IgD-negative memory B cell (primary cell): ENCODE results near the gene MYO9B. TPM values are rescaled to one million over a fixed set of nuclear protein-coding genes. Genes with fewer than 3 reads are reported as not detected.

Experiments used
- H3K27ac Mint-ChIP-seq, 3 donors: one replicate each; pipeline ENCODE4 v1.8.0; 2020 to 2022; ENCODE audit warnings: mild to moderate bottlenecking in 3 of 3, mixed read lengths in 3 of 3, moderate library complexity in 1 of 3
- H3K27me3 Mint-ChIP-seq: one replicate; pipeline ENCODE4 v1.8.0; 2021; ENCODE audit warnings: mixed read lengths
- H3K36me3 Mint-ChIP-seq: one replicate; pipeline ENCODE4 v1.8.0; 2020; ENCODE audit warnings: mild to moderate bottlenecking, mixed read lengths
- H3K4me1 Mint-ChIP-seq, 3 donors: one replicate each; pipeline ENCODE4 v1.8.0; 2020 to 2022; ENCODE audit warnings: mixed read lengths in 3 of 3, mild to moderate bottlenecking in 1 of 3
- H3K4me3 Mint-ChIP-seq, 4 donors: one replicate each; pipeline ENCODE4 v1.8.0; 2020 to 2022; ENCODE audit warnings: mild to moderate bottlenecking in 4 of 4, mixed read lengths in 4 of 4, moderate library complexity in 3 of 4
- H3K9me3 Mint-ChIP-seq, 3 donors: one replicate each; pipeline ENCODE4 v1.8.0; 2020 to 2021; ENCODE audit warnings: mixed read lengths in 3 of 3, mild to moderate bottlenecking in 1 of 3
- polyA plus RNA-seq: library from polyadenylated mRNA; unstranded; fragments of 300-500 nt; fragmentation: Illumina TruSeq; gene quantifications from one replicate; pipeline ENCODE4 v1.2.3, GENCODE V29; 2021

MYO9B gene
- polyA plus RNA-seq, 1 donor from 2014 or later = 26.9 TPM

DNA sequence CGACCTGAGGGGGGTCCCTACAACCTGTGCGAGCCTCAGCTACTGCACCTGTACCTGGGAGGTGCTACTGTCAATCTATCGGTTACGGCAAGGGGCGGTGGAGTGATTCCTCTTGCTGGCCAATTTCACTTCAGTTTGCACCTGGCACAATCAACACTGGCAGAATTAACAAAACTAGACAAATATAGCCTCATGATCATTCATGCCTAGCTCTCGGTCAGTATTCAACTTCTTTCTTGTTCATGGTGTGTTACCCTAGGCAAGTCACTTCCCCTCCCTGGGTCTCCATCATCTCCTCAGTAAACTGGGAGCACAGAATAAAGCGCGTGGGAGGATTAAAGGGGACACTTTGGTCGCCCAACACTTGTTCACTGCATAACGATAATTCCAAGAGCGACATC, 943 bp upstream of the MYO9B start:
- Mint-ChIP-seq H3K9me3 (no peaks in the 10 kb centered on the region), H3K27ac (peak overlapping the region; percentile 96 to 98 (median 97)), H3K27me3 (no peaks in the 10 kb centered on the region), H3K4me1 (peaks cover 34 to 44% (median 40%) of the 10 kb centered on the region in 3 donors), H3K36me3 (peaks cover 6% of the 10 kb centered on the region), H3K4me3 (peak overlapping the region; percentile 93 to 99 (median 96))

DNA sequence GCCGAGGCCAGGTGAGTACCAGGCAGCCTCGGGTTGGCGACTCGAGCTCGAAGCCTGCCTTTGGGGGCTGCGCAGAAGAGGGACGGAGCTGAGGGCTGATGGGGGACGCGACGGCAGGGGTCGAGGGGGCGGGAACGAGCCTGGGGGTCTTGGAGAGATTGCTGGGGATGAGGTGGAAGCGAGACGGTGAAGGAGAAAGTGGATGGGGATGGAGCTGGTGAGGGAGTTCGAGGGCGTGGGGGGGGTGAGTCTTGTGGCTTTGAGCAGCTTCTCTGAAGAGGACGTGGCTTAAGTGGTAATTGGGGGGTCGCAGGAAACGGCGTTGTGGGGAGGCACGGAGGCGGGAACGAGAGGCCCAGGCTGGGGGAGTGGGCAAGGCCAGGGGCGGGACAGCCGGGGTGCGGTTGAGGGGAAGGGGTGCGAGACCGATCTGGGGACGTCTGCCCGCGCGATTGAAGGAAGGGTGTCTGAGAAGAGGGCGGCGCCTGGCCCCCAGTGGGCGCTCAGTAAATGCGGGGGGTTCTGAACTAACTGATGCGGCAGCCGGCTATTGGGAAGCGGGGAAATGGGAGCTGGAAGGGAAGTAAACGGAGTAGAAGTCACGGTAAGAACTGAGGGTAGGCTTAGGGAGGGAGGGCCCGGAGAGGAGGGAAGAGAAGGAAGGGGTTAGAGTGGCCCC, 426 bp downstream of the MYO9B start:
- Mint-ChIP-seq H3K36me3 (peaks cover 6% of the 10 kb centered on the region), H3K4me3 (peak overlapping the region; percentile 93 to 100 (median 96)), H3K4me1 (peaks cover 41 to 52% (median 42%) of the 10 kb centered on the region in 3 donors), H3K9me3 (no peaks in the 10 kb centered on the region), H3K27me3 (no peaks in the 10 kb centered on the region), H3K27ac (peak overlapping the region; percentile 94 to 97 (median 96))

DNA sequence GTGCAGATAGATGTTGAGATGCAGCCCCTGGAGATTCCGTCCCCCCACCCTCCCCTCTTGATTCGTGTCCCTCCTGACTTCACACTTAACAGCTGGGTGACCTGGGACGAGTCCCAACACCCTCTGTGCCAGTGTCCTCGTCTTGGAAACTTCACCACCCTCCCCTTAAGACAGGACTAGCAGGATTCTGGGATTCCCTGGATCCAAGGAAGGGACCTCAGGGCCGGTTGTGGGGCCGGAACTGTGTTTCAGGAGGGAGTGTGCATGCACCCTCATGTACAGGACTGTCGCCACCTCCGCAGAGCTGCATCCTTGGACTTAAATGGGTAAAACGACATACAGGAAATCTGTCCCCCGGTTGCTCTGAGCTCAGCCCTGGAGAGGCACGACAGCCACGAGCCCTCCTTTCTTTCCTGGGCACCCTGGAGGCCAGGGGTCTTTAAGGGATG, 990 bp downstream of the MYO9B start:
- Mint-ChIP-seq H3K36me3 (peaks cover 1% of the 10 kb centered on the region), H3K4me1 (peaks cover 41 to 54% (median 43%) of the 10 kb centered on the region in 3 donors), H3K9me3 (no peaks in the 10 kb centered on the region), H3K27me3 (no peaks in the 10 kb centered on the region), H3K4me3 (peak overlapping the region; percentile 93 to 100 (median 96)), H3K27ac (peak overlapping the region; percentile 94 to 97 (median 96))

DNA sequence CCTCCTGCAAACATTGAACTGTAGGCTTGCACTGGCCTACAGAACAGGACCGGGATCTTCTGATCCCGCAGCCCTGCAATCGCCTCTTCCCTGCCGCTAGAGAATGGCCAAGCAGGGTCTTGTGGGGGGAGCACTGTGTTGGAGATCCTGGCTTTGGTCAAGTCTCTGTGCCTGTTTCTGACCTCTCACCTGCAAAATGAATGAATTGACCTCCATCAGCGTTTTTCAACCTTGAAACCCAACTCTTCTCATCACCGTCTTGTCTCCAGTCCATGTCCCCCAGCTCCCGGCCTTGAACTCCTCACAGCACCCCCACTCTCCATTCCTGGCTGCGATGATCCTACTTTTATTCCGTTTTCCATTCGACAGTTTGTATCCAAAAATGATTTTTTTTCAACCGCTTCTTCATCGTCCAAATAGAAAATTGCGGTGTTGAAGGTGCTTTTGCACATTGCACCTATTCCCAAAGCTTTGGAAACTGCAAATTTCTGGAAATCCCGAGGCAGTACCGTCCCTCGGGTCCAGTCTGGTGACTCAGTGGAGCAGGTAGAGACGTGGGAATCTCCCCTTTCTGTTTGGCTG, 2.0 kb downstream of the MYO9B start:
- Mint-ChIP-seq H3K4me3 (peak overlapping the region; percentile 93 to 100 (median 96)), H3K4me1 (peaks cover 50 to 60% (median 52%) of the 10 kb centered on the region in 3 donors), H3K27me3 (no peaks in the 10 kb centered on the region), H3K36me3 (no peaks in the 10 kb centered on the region), H3K27ac (peak overlapping the region; percentile 76 to 97 (median 96)), H3K9me3 (no peaks in the 10 kb centered on the region)

DNA sequence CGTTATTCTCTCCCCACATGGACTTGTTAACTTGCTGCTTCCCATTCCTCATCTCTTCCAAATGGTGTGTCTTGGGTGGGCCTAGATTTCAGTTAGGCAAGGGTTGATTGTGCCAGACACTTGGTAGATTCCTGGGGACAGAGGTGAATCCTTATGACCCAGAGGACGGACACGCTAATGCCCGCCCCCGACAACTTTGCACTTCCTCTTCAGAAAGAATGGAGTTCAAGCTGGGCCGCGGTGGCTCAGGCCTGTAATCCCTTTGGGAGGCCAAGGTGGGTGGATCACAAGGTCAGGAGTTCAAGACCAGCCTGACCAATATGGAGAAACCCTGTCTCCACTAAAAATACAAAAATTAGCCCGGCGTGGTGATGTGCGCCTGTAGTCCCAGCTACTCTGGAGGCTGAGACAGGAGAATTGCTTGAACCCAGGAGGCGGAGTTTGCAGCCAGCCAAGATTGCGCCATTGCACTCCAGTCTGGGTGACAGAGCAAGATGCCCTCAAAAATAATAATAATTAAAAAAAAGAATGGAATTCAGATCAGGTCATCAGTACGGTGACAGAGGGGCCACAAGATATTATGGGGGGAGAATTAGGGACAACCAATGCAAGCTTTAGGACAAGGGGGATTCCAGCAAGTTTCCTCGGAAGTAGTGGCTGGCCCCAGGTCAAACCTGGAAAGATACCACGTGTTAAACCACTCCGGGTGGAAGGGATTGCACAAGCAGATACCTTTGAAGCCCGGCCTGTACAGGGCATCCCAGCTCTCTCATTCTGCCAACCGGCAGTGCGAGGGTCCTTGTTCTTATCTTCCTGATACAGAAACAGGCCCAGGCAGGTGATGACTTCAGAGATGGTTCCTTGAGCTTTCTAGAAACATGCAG, 2.7 kb downstream of the MYO9B start:
- Mint-ChIP-seq H3K27ac (peak overlapping the region; percentile 76 to 96 (median 94)), H3K4me1 (peaks cover 45 to 56% (median 53%) of the 10 kb centered on the region in 3 donors), H3K36me3 (no peaks in the 10 kb centered on the region), H3K9me3 (no peaks in the 10 kb centered on the region), H3K27me3 (no peaks in the 10 kb centered on the region), H3K4me3 (peak overlapping the region; percentile 76 to 99 (median 94))

DNA sequence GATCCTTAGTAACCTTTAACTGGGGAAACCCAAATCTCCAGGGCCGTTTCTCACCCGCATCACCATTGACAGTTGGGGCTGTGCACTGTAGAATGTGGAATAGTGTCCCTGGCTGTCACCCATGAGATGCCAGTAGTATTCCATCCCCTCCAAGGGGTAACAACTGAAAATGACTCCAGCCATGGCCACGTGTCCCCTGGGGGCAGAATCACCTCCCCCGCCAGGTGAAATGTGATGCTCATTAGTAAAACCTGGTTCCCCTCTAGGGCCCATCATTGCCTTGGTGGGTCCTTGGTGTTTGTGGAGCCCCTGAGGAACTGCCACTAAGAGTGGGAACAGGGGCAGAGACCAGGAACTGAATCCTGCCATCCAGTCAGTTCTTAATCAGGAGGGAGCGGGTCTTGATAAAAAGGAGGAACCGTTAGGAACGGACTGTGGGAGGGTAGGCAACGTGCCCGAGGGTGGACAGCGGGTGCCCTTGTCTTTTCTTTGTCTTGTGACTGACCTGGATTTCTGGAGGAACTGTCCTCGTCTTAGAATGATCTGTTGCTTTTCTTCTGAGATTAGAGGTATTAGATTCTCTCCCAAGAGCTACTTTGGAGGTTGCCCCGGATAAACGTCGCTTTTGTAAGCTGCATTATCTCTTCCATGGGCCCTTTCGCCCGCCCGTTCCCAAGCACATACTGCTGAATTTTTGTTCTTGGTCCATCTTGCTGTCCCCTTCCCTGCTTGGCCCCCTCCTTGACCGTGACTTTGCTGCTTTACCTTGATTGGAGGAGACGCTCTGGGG, 3.5 kb downstream of the MYO9B start:
- Mint-ChIP-seq H3K27me3 (no peaks in the 10 kb centered on the region), H3K4me1 (peaks cover 41 to 49% (median 47%) of the 10 kb centered on the region in 3 donors), H3K36me3 (no peaks in the 10 kb centered on the region), H3K9me3 (no peaks in the 10 kb centered on the region), H3K4me3 (peak overlapping the region; percentile 76 to 94 (median 82)), H3K27ac (peak overlapping the region; percentile 92 to 96 (median 94))

DNA sequence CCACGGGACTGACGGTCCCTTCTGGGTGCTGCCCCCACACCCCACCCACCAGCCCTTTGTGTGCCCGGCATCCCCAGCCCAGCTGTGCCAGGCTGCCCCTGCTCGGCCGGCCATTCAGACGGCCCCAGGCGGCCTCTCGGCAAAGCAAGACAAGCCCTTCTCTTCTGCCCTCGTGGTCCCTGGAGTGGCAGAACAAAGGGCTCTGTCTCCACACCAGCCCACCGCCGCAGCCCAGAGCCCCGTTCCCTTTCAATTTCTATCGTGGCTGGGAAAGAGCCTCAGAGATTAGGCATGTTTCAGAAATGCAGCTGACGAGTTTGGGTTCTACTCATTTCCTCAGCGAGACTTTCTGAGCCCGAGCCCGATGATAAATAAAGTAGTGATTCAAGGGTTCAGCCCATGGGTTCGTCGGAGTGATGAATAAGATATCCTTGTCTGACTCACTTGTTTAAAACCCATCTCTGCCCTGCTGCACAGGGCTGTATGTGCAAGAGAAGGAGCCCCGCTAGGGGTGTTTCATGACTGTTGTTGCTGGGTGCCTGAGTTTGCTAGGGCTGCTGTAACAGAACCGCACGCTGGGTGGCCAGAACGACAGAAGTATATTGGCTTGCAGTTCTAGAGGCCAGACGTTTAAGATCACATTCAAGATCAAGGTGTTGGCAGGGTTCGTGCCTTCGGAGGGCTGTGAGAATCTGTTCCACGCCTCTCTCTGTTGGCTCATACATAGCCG, 4.3 kb downstream of the MYO9B start:
- H3K9me3 Mint-ChIP-seq = no peaks in the 10 kb centered on the region
- H3K4me3 Mint-ChIP-seq = peak overlapping the region; percentile 76 to 94 (median 82)
- no peaks in the 10 kb centered on the region for H3K36me3 Mint-ChIP-seq
- peaks cover 34 to 46% (median 45%) of the 10 kb centered on the region in 3 donors for H3K4me1 Mint-ChIP-seq
- peak overlapping the region; percentile 94 to 96 (median 94) for H3K27ac Mint-ChIP-seq
- H3K27me3 Mint-ChIP-seq = no peaks in the 10 kb centered on the region

DNA sequence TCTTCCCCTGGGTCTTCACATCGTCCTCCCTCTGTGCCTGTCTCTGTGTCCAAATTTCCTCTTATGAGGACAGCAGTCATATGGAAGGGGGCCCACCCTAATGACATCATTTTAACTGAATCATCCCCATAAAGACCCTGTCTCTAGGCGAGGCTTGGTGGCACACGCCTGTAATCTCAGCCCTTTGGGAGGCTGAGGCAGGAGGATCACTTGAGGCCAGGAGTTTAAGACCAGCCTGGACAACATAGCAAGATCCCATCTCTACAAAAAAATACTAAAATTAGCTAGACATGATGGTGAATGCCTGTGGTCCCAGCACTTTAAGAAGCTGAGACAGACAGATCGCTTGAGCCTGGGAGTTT, 4.8 kb downstream of the MYO9B start:
- no peaks in the 10 kb centered on the region for H3K36me3 Mint-ChIP-seq
- peak overlapping the region; percentile 94 to 96 (median 94) for H3K27ac Mint-ChIP-seq
- H3K27me3 Mint-ChIP-seq = no peaks in the 10 kb centered on the region
- peaks cover 34 to 49% (median 46%) of the 10 kb centered on the region in 3 donors for H3K4me1 Mint-ChIP-seq
- H3K9me3 Mint-ChIP-seq = no peaks in the 10 kb centered on the region
- H3K4me3 Mint-ChIP-seq = peak overlapping the region; percentile 76 to 94 (median 82)

DNA sequence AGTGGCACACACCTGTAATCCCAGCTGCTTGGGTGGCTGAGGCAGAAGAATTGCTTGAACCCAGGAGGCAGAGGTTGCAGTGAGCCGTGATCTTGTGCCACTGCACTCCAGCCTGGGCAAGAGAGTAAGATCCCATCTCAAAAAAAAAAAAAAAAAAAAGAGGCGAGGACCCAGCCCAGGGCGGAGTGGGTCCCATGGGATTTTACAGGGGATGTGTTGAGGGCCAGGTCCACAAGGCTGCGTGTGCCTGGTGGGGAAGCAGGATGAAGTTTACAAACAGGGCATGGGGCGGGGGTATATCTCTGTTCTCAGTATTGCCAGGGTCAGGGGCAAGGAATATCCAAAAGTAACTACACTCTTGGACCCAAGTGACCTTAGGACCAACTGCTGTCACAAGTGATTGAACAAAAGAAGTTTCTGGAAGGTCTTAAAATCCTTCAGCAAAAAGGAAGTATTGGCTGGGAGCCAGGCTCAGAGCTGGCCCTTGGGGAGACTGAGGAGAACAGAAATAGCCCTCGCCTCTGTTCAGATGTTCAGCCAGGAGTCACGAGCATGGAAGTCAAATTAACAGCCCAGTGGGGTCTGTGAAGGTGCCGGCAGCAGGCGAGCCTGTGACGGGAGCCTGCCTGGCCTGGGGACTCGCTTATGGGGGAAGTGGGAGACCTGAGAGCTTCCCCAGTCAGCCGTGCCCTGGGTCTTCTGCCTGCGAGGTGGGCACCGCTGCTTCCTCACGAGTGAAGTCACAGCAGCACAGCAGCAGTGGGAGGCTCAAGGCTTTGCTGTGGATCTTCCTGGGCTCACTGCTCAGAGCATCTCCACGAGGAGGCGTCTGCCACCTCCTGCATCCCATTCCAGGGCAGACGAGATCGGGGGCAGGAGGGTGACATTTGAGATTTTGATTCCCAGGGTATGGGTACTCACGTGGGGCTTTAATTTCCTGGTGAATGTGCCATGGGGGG, 6.4 kb downstream of the MYO9B start:
- Mint-ChIP-seq H3K27ac (peak overlapping the region; percentile 63 to 86 (median 73)), H3K4me3 (peak overlapping the region in 3 of 4 donors; percentile 23 to 90 (median 82)), H3K27me3 (no peaks in the 10 kb centered on the region), H3K4me1 (peaks cover 34 to 45% (median 42%) of the 10 kb centered on the region in 3 donors), H3K9me3 (no peaks in the 10 kb centered on the region), H3K36me3 (peaks cover 1% of the 10 kb centered on the region)

DNA sequence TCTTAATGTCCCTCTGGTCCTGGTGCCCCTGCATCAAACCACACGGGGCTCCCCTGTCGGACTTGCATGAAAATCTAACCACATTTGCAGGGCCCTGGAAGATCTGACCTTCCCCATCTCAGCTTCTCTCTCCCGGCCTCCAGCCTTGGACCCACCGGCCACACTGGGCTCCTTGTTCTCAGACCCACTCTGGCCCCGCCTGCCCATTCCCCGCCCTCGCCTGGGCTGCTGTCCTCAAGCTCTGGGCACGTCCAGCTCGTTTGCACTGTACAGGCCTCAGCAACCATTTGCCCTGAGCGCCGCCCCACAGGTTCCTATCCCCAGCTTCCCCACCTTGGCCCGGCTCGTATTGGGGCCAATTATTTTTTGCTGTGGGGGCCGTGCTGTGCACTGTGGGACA, 10.5 kb downstream of the MYO9B start:
- H3K27me3 Mint-ChIP-seq = no peaks in the 10 kb centered on the region
- H3K27ac Mint-ChIP-seq = peak overlapping the region in 2 of 3 donors; percentile 34 to 73
- H3K4me3 Mint-ChIP-seq = no peak overlapping the region
- peaks cover 2% of the 10 kb centered on the region for H3K36me3 Mint-ChIP-seq
- H3K4me1 Mint-ChIP-seq = peaks cover 23 to 39% (median 34%) of the 10 kb centered on the region in 3 donors
- H3K9me3 Mint-ChIP-seq = no peaks in the 10 kb centered on the region

DNA sequence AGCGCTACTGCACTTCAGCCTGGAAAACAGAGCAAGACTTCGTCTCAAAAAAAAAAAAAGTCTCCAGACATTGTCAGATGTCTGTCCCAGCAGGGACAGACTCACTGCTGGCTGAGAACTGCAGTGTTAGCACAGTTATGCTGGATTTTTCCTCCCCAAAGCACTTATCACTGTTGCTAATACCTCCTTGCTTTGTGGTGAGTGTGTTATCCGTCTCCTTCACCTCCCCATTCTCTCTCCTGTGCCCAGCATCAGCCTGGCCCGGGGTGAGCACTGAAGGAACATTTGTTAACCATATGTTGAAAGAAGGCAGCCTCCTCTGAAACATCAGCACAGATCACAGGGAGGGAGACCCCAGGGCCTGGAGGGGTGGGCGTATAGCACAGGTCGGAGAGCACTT, 11.3 kb downstream of the MYO9B start:
- Mint-ChIP-seq H3K4me3 (no peak overlapping the region), H3K36me3 (peaks cover 2% of the 10 kb centered on the region), H3K27me3 (no peaks in the 10 kb centered on the region), H3K27ac (peak overlapping the region in 1 of 3 donors; percentile 34), H3K9me3 (no peaks in the 10 kb centered on the region), H3K4me1 (peaks cover 22 to 37% (median 31%) of the 10 kb centered on the region in 3 donors)

DNA sequence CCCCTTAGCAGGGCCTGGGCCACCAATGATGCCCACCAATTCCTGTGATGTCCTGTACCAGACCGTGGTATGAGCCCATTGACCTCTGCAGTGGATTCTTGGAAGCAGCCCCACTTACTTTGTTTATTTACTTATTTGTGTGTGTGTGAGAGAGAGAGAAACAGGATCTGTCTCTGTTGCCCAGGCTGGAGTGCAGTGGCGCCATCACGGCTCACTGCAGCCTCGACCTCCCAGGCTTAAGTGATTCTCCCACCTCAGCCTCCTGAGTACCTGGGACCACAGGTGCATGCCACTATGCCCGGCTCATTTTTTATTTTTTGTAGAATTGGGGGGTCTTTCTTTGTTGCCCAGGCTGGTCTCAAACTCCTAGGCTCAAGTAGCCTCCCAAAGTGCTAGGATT, 13.0 kb downstream of the MYO9B start:
- Mint-ChIP-seq H3K4me1 (peaks cover 12 to 33% (median 27%) of the 10 kb centered on the region in 3 donors), H3K4me3 (no peak overlapping the region), H3K9me3 (no peaks in the 10 kb centered on the region), H3K36me3 (peaks cover 2% of the 10 kb centered on the region), H3K27me3 (no peaks in the 10 kb centered on the region), H3K27ac (peak overlapping the region in 2 of 3 donors; percentile 81 to 92)

DNA sequence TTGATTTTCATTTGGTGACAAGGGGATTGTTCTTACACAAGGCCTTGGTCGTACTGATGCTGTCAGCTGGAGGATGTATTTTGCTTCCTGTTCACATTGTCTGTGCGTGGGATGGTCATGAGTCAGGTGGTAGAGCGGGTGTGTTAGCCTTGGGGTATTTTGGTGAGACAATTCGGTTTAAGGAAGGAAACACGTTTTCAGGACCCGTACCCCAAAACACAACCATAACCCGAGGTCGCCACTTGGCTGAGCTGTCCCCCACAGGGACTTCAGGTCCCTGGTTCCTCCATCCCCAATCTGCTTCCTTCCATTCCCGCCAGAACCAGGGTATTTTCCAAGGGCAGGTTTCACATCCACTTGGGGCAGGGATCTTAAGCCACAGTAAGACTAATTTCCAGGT, 15.0 kb downstream of the MYO9B start:
- Mint-ChIP-seq H3K36me3 (peaks cover 2% of the 10 kb centered on the region), H3K4me1 (peaks cover 18 to 36% (median 27%) of the 10 kb centered on the region in 3 donors), H3K4me3 (peak overlapping the region in 3 of 4 donors; percentile 4 to 82 (median 66)), H3K27ac (peak overlapping the region; percentile 82 to 92 (median 90)), H3K9me3 (no peaks in the 10 kb centered on the region), H3K27me3 (no peaks in the 10 kb centered on the region)
